Activated CD8-positive, alpha-beta T cell treated with anti-CD3 and anti-CD28 coated beads for 36 hours (primary cell): ENCODE data around the gene LSM3. TPM values are rescaled to one million over a fixed set of nuclear protein-coding genes. Genes with fewer than 3 reads are reported as not detected.

Experiments used
- ATAC-seq: fragments of 200-7000 bp; cut with Tn5 transposase; one replicate; pipeline ENCODE4 v1.10.0; 2021; ENCODE audit warnings: mild to moderate bottlenecking, moderate library complexity
- CTCF ChIA-PET: fragments of 350-600 bp; sonication (Branson Sonifier 250); formaldehyde crosslinking; loops from one replicate; lab custom pipeline; 2021; ENCODE audit warnings: antibody characterized with exemption; lab: Charles Lee
- POLR2A ChIA-PET: fragments of 350-600 bp; sonication (Branson Sonifier 250); formaldehyde crosslinking; loops from one replicate; lab custom pipeline; 2021; ENCODE audit warnings: antibody characterized with exemption; lab: Charles Lee
- DNase-seq: peaks from one replicate; pipeline ENCODE4 v3.0.0-alpha.2; 2020
- H3K27ac Mint-ChIP-seq: one replicate; pipeline ENCODE4 v1.8.0; 2021; ENCODE audit warnings: mild to moderate bottlenecking, mixed read lengths
- H3K27me3 Mint-ChIP-seq: one replicate; pipeline ENCODE4 v1.8.0; 2021; ENCODE audit warnings: mixed read lengths
- H3K36me3 Mint-ChIP-seq: one replicate; pipeline ENCODE4 v1.8.0; 2021; ENCODE audit warnings: low read depth, mixed read lengths
- H3K4me1 Mint-ChIP-seq: one replicate; pipeline ENCODE4 v1.8.0; 2021; ENCODE audit warnings: low read depth, mixed read lengths
- H3K4me3 Mint-ChIP-seq: one replicate; pipeline ENCODE4 v1.8.0; 2021; ENCODE audit warnings: mild to moderate bottlenecking, moderate library complexity, mixed read lengths
- H3K9me3 Mint-ChIP-seq: one replicate; pipeline ENCODE4 v1.8.0; 2021; ENCODE audit warnings: mixed read lengths
- intact Hi-C: fragments of 100-400 bp; cut with micrococcal nuclease; formaldehyde crosslinking; loops from one replicate; pipeline ENCODE4 v1.10.0; 2022
- total RNA-seq, 2 experiments: library from RNA; stranded (reverse); gene quantifications; one replicate each; pipeline ENCODE4 v1.2.3, GENCODE V29; 2021
- TF ChIP-seq, protein P1 (sequence below): fragments of 200-600 bp; IDR thresholded peaks from one replicate; pipeline ENCODE4 v1.8.0; 2022; ENCODE audit warnings: antibody characterized with exemption, mild to moderate bottlenecking

Gene LSM3
- total RNA-seq, 2 experiments from 2014 or later = 20.0 to 20.5 TPM

DNA sequence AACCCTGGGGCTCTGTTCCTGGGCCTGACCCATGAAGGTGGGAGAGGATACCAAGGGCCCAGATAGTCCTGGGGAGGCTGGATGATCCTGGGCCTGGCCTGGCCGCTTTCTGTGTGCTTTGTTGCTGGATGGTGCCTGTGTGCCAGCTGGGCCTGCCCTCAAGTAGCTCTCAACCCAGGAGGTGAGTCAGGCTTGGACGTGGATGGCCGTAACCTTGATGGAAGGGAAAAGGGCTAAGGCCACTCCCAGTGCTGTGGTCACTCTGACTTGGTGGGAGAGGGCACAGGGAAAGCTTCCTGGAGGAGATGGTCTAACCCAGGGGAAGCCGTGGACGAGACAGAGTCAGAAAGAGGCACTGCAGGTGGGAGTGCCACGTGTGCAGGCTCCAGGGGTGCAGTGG is 44.3 kb upstream of the LSM3 start:
- ChIA-PET CTCF (no interaction called here), POLR2A (interaction anchor here (0.8 to 3.1 kb wide), 7 partner anchors 9 to 44 kb away, joined by 3 to 12 read pairs (median 4); partner anchors contain the start of genes CHCHD4, LSM3, TMEM43 and XPC)
- H3K27ac Mint-ChIP-seq = no peak overlapping the region
- TF ChIP-seq, protein P1, sequence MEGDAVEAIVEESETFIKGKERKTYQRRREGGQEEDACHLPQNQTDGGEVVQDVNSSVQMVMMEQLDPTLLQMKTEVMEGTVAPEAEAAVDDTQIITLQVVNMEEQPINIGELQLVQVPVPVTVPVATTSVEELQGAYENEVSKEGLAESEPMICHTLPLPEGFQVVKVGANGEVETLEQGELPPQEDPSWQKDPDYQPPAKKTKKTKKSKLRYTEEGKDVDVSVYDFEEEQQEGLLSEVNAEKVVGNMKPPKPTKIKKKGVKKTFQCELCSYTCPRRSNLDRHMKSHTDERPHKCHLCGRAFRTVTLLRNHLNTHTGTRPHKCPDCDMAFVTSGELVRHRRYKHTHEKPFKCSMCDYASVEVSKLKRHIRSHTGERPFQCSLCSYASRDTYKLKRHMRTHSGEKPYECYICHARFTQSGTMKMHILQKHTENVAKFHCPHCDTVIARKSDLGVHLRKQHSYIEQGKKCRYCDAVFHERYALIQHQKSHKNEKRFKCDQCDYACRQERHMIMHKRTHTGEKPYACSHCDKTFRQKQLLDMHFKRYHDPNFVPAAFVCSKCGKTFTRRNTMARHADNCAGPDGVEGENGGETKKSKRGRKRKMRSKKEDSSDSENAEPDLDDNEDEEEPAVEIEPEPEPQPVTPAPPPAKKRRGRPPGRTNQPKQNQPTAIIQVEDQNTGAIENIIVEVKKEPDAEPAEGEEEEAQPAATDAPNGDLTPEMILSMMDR = no peak
- H3K27me3 Mint-ChIP-seq = no peaks in the 10 kb centered on the region
- H3K4me1 Mint-ChIP-seq = no peaks in the 10 kb centered on the region
- intact Hi-C loops = no loop called here
- H3K9me3 Mint-ChIP-seq = no peaks in the 10 kb centered on the region
- peaks cover 38% of the 10 kb centered on the region for H3K36me3 Mint-ChIP-seq
- no peak for DNase-seq
- no peak for ATAC-seq
- H3K4me3 Mint-ChIP-seq = no peak overlapping the region

DNA sequence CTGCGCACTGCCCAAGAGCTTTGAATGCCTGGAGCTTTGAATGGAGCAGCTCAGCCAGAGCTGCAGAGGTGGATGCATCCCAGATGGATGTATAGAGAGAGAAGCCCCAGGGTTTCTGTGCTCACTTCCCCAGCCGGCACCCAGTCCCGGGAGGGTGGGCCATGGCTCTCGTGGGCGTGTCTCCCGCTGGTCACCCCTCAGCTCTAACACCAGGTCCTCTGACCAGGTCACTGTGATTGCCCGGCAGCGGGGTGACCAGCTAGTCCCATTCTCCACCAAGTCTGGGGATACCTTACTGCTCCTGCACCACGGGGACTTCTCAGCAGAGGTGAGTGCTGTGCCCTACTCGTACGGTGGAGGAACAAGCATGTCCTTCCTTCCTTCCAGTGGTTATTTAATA is 43.0 kb upstream of the LSM3 start:
- H3K4me3 Mint-ChIP-seq = no peak overlapping the region
- ChIA-PET CTCF (no interaction called here), POLR2A (interaction anchor here (0.6 to 2.4 kb wide), 3 partner anchors 10 to 668 kb away, joined by 3 to 12 read pairs (median 4); partner anchors contain the start of genes CHCHD4 and TMEM43)
- DNase-seq (no peak), ATAC-seq (no peak)
- TF ChIP-seq, protein P1 = no peak
- no peaks in the 10 kb centered on the region for H3K4me1 Mint-ChIP-seq
- H3K36me3 Mint-ChIP-seq = peaks cover 29% of the 10 kb centered on the region
- intact Hi-C loops = no loop called here
- no peaks in the 10 kb centered on the region for H3K27me3 Mint-ChIP-seq
- no peak overlapping the region for H3K27ac Mint-ChIP-seq
- no peaks in the 10 kb centered on the region for H3K9me3 Mint-ChIP-seq

DNA sequence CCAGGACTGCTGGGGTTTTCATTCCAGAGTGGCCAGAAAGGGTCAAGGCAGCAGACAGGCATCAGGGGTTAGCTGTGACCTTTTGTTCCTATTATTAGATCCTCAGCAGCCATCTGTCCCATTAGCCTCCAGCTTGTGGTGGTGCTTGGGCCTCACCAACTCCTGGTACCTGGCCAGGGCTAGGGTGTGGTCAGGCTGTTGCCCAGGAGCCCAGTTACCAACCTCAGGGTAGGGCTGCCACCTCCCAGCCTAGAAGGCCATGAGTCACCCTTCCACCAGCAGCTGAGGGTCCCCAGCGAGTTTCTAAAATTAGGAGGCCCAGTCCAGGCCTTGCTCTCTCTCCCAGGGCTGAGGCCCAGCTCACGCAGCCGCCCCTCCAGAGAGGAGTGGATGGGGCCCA is 41.6 kb upstream of the LSM3 start:
- H3K4me3 Mint-ChIP-seq = no peak overlapping the region

DNA sequence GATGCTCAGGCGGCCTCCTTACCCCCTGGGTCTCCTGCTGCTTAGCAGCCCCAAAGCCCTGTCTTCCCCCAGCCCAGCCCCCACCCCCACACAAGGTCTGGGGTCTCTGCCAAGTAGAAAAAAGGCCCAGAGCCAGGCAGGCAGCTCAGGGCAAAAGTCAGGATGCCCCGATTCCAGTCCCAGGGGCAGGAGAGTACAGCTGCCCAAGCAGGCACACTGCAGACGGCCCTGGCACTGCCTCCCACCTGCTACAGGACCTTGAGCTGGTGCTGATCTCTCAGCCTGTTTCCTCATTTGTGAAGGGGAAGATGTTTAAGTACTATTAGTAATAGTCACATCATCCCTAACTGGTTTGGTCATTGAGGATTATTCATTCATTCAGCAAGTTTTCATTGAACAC is 41.2 kb upstream of the LSM3 start:
- no peak for DNase-seq
- TF ChIP-seq, protein P1 = no peak
- no peaks in the 10 kb centered on the region for H3K9me3 Mint-ChIP-seq
- ATAC-seq = no peak
- H3K36me3 Mint-ChIP-seq = peaks cover 27% of the 10 kb centered on the region
- H3K27ac Mint-ChIP-seq = no peak overlapping the region
- ChIA-PET CTCF (no interaction called here), POLR2A (interaction anchor here (1.1 to 2.8 kb wide), 2 partner anchors 12 to 41 kb away, joined by 3 to 9 read pairs; partner anchors contain the start of genes CHCHD4, LSM3, TMEM43 and XPC)
- intact Hi-C loops = no loop called here
- no peaks in the 10 kb centered on the region for H3K27me3 Mint-ChIP-seq
- no peak overlapping the region for H3K4me3 Mint-ChIP-seq
- H3K4me1 Mint-ChIP-seq = peaks cover 14% of the 10 kb centered on the region

More for the DNA sequence above, 41.6 kb upstream of the LSM3 start:
- intact Hi-C loops = no loop called here
- ChIA-PET CTCF (no interaction called here), POLR2A (interaction anchor here (1.1 to 2.8 kb wide), 2 partner anchors 12 to 42 kb away, joined by 3 to 9 read pairs; partner anchors contain the start of genes CHCHD4, LSM3, TMEM43 and XPC)
- Mint-ChIP-seq H3K27me3 (no peaks in the 10 kb centered on the region), H3K4me1 (peaks cover 9% of the 10 kb centered on the region), H3K36me3 (peaks cover 27% of the 10 kb centered on the region), H3K27ac (no peak overlapping the region), H3K9me3 (no peaks in the 10 kb centered on the region)
- ATAC-seq (no peak), DNase-seq (no peak)
- TF ChIP-seq, protein P1 = no peak

DNA sequence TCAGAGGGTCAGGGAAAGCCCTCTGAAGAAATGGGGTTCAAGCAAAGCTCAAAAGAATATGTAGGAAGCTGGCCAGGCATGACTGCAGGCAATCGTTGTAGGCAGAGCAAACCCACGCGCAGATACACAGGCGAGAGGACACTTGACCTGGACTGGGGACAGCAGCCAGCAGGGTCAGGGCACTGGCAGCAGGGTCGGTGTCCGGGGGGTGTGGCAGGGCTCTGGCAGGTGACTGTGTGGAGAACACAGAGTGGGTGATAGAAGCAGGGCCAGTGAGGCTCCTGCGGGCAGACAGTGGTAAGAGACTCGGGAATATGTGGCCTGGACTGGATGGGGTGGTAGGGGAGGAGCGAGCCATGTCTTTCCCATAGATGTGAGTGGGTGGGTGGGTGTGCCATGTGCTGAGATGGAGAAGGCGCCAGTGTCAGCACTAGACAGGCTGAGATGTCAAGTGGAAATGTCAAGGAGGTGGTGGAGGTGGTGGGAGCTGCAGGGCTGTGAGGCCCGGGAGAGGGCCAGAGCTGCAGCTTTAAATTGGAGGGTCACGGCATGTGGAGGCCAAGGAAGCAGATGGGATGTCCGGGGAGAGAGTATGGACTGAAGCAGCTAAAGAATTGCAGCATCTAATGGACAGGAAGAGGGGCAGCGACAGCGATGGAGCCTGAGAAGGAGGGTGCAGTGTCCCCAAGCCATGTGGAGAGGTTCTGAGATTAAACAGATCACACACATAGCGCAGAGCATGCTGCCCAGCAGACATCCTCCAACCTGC is 40.3 kb upstream of the LSM3 start:
- no peak overlapping the region for H3K4me3 Mint-ChIP-seq
- H3K27me3 Mint-ChIP-seq = no peaks in the 10 kb centered on the region
- ATAC-seq (no peak), DNase-seq (no peak)
- H3K36me3 Mint-ChIP-seq = peaks cover 27% of the 10 kb centered on the region
- TF ChIP-seq, protein P1 = no peak
- H3K4me1 Mint-ChIP-seq = peaks cover 22% of the 10 kb centered on the region
- intact Hi-C loops = no loop called here
- H3K9me3 Mint-ChIP-seq = no peaks in the 10 kb centered on the region
- ChIA-PET POLR2A (interaction anchor here (0.6 to 2.8 kb wide), 3 partner anchors 12 to 184 kb away, joined by 3 to 9 read pairs (median 3); partner anchors contain the start of genes CHCHD4 and TMEM43), CTCF (no interaction called here)
- no peak overlapping the region for H3K27ac Mint-ChIP-seq
